M059J (cell line): ENCODE results near the gene CDH2. TPM values are rescaled to one million over a fixed set of nuclear protein-coding genes. Genes with fewer than 3 reads are reported as not detected.

Source experiments
- DNase-seq: peaks from one replicate; pipeline ENCODE4 v3.0.0-alpha.2; 2012; ENCODE audit warnings: low read depth
- total RNA-seq: library from RNA; depleted of rRNA; stranded (reverse); fragments of >200 nt; shearing (Covaris generic); gene quantifications from 2 replicates; pipeline ENCODE4 v1.2.3, GENCODE V29; 2014

CDH2 gene
- total RNA-seq, 1 experiment from 2014 or later = 104 TPM

- peak; percentile 50 for DNase-seq
Measured at GRCh38 chr18:28045176-28045810, 131.6 kb downstream of the CDH2 start.

GRCh38 chr18:28044036-28044435 lies 132.9 kb downstream of the CDH2 start:
- no peak for DNase-seq

GRCh38 chr18:28043631-28044030 lies 133.3 kb downstream of the CDH2 start:
- no peak for DNase-seq

DNA sequence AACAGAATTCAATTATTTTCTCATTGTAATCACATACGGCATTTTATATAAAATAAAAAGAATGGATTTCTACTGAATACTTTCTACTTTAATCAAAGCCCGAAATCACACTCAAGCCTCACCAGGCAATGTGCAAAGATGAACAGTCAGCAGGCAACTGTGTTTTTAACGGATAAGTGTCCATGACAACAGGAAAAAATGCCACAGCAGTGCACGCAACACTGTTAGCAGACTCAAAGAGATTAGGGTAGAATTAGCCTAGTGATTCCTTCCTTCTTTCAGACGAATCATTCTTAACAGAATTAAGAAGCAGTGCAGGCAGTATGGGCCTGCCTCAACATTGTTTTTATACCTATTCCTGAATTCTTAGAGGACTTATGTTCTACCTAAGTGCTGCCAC lies 135.6 kb downstream of the CDH2 start:
- DNase-seq = peak; percentile 63

DNA sequence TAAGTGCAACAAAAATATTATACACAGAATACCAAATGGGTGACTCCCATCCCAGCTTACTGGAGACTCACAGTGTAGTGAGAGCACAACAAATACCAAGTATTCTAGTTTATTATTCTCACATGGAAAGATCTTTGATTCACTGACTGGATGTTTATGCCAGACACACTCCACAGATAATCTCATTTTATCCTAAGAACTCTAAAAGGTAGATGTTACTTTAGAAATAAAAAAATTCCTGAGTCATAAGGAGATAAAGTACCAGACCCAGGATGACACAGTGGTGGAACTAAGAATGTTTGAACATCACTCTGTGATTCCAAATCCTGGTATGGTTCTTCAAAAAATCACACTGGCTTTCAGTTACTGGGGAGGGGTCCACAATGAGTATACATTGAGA lies 136.2 kb downstream of the CDH2 start:
- no peak for DNase-seq

DNA sequence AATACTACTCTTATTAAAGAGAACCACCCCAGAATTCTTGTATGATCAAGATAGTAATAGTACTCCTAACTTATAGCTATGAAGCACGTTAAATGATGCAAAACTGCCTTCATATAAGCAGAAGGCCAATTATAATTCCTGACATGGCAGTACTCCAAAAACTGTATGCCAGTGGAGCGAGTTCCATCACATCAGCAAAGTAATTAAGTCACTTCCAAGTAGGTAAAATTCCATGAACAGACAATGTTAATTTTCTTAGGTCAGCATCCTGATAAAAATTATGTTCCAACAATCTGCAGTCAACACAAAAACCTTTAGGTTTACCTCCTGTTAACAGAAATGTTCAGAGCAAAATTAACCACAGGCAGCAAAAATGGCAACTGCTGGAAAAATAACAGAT lies 136.7 kb downstream of the CDH2 start:
- DNase-seq = no peak

GRCh38 chr18:28039691-28040090 lies 137.2 kb downstream of the CDH2 start:
- no peak for DNase-seq

DNA sequence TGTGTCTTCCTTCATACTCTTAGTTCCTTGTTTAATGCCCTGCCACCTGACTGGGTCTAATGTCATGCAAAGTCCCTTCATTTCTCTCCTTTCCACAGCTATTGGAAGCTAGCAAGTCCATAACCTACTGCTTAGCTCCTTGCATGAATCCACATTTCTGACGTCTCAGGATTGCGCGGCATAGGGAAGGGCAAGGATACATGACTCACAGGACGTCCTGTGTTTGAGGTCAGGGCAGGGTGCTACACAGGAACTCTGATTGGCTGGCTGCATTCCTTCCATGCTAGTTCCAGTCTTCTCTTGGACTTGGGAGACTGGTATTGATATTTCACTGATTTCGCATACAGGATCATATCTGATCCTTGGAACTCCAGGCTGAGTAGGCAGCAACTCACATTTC lies 137.9 kb downstream of the CDH2 start:
- DNase-seq = peak; percentile 34

DNA sequence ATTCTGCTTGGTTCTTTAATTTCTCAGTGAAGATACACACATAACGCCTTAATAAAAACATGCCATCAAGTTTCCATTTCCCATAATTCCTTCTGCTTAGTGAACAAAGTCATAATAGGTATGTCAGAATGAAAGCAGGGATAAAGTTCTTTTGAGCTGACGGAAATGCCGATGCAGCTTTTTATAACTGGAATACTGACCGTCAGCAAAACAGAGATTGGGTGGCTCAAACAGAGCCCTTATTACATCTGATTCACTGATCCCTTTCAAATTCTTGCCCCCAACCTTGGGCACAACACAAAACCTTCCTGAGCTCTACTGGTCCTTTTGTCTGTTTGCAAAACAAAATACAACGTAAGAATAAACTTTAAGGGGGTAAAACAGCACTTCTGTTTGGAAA lies 140.4 kb downstream of the CDH2 start:
- no peak for DNase-seq

DNA sequence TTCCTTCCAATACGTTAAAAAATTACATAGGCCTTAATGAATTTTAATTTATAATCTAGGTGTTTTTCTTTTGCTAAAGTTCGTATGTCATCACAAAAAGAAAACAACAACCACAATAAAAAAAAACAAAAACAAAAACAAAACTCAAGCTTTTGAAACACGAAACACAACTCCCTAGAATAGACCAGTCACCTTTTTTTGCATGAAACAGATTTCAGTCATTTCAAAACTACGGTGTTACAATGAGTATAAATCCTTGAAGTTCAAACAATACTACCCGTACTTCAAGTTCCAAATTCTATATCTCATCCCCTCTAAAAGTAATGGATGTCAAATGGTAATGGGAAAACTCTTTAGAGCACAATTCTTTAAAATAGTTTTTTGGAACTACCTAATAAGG lies 142.4 kb downstream of the CDH2 start:
- no peak for DNase-seq

- DNase-seq = no peak
Measured at GRCh38 chr18:28032177-28032576, 144.8 kb downstream of the CDH2 start.

- DNase-seq = no peak
Measured at GRCh38 chr18:28030458-28030857, 146.5 kb downstream of the CDH2 start.

- no peak for DNase-seq
Measured at GRCh38 chr18:28027755-28028154, 149.2 kb downstream of the CDH2 start.

GRCh38 chr18:28019425-28020108 lies 157.4 kb downstream of the CDH2 start:
- no peak for DNase-seq

DNA sequence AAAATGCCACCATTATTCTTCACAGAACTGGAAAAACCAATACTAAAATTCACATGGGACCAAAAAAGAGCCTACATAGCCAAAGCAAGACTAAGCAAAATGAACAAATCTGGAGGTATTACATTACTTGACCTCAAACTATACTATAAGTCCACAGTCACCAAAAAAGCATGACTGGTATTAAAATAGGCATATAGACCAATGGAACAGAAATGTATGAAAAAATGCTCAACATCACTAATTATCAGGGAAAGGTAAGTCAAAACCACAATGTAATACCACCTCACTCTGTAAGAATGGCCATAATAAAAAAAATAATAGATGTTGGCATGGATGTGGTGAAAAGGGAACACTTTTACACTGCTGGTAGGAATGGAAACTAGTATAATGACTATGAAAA lies 158.6 kb downstream of the CDH2 start:
- no peak for DNase-seq

GRCh38 chr18:28015671-28016070 lies 161.3 kb downstream of the CDH2 start:
- DNase-seq = no peak

- peak; percentile 70 for DNase-seq
Measured at GRCh38 chr18:28013066-28013465, 163.9 kb downstream of the CDH2 start.

DNA sequence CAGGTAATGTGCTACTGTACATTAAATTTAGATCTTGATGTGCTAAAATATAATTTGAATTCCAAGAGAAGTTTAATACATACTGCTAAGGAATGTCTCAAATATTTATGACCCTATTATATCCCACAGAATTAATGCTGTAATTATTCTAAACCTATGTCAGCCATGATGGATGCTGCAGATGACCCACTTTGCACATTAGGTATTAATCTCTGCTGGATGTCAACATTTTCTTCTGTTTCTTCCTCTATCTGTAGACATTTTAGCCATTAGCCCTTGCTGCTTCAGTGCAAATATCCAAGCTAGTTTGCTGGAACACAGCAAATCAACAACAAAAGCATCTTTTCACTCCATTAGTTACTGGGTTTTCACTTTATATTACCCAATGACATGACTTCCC lies 164.6 kb downstream of the CDH2 start:
- DNase-seq = no peak

GRCh38 chr18:28009589-28009988 lies 167.3 kb downstream of the CDH2 start:
- DNase-seq = no peak

GRCh38 chr18:28007841-28008240 lies 169.1 kb downstream of the CDH2 start:
- peak; percentile 28 for DNase-seq

DNA sequence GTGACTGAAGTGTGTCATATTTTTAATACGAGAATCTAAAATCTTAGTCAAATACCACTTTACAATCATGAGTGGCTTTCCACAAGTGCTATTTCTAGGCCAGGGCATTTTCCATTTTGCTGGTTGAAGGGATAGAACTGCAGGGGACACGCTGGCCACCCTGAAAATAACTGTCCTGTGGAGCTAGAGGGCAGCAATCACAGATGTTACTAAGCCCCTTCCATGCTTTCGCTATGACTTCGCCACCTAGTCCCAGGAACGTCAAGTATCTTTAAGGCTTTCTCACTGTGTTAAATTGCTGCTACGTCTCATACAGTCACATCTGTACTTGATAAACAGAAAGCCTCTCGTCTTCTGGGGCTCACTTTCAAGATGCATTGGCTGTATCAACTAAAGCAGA lies 171.8 kb downstream of the CDH2 start:
- no peak for DNase-seq

GRCh38 chr18:28004606-28005005 lies 172.3 kb downstream of the CDH2 start:
- no peak for DNase-seq

GRCh38 chr18:28003451-28003850 lies 173.5 kb downstream of the CDH2 start:
- DNase-seq = no peak

DNA sequence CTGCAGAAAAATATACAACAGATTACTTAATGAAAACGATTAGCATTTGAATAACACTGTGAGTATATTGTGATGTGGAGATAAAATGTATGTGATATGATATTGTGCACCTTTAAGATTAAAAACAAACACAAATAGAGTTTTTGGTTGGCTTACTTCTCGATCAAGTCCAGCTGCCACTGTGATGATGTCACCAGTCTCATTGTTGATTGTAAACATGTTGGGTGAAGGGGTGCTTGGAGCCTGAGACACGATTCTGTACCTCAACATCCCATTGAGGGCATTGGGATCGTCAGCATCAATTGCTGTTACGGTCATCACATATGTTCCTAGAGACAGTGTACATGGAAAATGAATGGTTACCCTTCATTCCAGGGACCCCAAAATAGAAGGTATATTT lies 174.1 kb downstream of the CDH2 start:
- no peak for DNase-seq
